ENCODE measurements around the gene CYP4F22. TPM values are rescaled to one million over a fixed set of nuclear protein-coding genes. Genes with fewer than 3 reads are reported as not detected.
"Not testable (repeated sequence)": the region's sequence is repeated elsewhere in the genome, so short reads cannot be mapped to it uniquely, and the experiment has no call there.

CYP4F22 gene
- total RNA-seq, 4 donors from 2014 or later = not detected

DNA sequence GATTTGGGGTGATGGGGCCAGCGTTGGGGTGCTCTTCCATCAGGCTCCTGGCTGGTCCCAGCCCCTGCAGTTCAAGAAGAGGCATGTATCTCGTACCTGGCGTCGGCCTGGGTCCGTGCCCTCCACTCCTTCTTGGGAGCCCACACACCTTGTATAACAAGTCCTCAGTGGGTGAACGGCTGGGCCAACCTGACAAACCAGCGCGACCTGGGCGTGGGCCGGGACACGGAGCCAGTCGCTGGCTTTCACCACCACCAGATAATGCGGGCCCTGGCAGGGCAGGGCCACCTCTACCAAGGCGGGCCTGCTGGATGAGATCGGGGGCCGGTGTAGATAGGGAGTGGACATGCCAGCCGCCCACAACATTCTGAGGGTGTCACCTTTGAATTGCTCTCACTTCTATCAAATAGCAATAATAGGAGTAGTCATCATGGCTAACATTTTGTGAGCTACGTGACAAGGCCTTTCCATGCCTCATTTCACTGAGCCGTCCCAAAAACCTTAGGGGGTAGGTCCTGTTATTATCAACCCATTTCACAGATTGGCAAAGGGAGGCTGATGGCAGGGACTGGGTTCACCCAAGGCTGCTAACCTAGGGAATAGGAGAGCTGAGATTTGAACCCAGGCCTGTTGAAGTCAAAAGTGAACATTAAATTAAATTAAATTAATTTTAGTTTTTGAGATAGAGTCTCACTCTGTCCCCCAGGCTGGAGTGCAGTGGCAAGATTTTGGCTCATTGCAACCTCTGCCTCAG is 3.5 kb downstream of the CYP4F22 start:
- no peak for DNase-seq
- H3K36me3 ChIP-seq = no peaks in the 10 kb centered on the region
- intact Hi-C loops (cut with DNase I; ENCODE audit: low total_unique reads) = no loop called here
- no peaks in the 10 kb centered on the region for H3K9me3 ChIP-seq
- no peak for TF ChIP-seq POLR2A (IDR thresholded peaks at IDR 0.05)
- TF ChIP-seq, protein P1, sequence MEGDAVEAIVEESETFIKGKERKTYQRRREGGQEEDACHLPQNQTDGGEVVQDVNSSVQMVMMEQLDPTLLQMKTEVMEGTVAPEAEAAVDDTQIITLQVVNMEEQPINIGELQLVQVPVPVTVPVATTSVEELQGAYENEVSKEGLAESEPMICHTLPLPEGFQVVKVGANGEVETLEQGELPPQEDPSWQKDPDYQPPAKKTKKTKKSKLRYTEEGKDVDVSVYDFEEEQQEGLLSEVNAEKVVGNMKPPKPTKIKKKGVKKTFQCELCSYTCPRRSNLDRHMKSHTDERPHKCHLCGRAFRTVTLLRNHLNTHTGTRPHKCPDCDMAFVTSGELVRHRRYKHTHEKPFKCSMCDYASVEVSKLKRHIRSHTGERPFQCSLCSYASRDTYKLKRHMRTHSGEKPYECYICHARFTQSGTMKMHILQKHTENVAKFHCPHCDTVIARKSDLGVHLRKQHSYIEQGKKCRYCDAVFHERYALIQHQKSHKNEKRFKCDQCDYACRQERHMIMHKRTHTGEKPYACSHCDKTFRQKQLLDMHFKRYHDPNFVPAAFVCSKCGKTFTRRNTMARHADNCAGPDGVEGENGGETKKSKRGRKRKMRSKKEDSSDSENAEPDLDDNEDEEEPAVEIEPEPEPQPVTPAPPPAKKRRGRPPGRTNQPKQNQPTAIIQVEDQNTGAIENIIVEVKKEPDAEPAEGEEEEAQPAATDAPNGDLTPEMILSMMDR (IDR thresholded peaks at IDR 0.05) = no peak
- peaks cover 0 to 4% of the 10 kb centered on the region in 2 donors for H3K4me1 ChIP-seq
- no peak overlapping the region for H3K27ac ChIP-seq
- no peak overlapping the region for H3K4me3 ChIP-seq
- no peaks in the 10 kb centered on the region for H3K27me3 ChIP-seq

DNA sequence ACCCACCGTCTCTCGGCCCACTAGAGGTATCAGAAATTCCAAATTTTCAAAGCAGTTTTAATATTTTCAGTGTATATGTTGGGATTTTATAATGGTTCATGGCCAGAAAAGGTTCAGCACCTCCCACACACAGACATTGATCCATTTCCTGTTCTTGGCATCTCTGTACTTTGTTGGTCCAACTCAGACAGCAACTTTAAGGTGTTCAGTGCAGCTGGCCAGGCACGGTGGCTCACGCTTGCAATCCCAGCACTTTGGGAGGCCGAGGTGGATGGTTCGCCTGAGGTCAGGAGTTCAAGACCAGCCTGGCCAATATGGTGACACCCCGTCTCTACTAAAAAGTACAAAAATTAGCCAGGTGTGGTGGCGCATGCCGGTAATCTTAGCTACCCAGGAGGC is 6.9 kb downstream of the CYP4F22 start:
- DNase-seq; H3K27ac ChIP-seq; intact Hi-C loops (cut with DNase I; ENCODE audit: low total_unique reads); H3K4me1 ChIP-seq; H3K9me3 ChIP-seq; H3K36me3 ChIP-seq; H3K27me3 ChIP-seq; H3K4me3 ChIP-seq: not testable (repeated sequence)

DNA sequence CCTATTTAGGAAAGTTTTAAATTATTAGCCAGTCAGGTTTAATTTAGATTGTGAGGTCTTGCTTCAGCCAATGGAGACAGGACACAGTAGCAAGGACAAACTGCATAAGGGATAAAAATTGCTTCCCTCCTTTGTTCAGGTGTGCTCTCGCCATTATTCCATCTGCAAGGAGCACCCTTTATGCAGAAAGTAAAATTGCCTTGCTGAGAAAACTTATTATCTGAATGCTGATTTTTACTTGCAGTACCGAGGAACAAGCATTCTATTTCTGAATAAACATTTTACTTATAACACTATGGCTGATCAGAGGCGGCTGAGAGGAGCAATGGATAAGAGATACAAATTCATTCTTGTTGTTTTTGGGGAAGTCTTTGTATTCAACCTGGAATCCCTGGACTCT is 8.0 kb downstream of the CYP4F22 start:
- H3K4me1 ChIP-seq = no peaks in the 10 kb centered on the region
- TF ChIP-seq POLR2A (IDR thresholded peaks at IDR 0.05) = no peak
- no peaks in the 10 kb centered on the region for H3K36me3 ChIP-seq
- intact Hi-C loops (cut with DNase I; ENCODE audit: low total_unique reads) = no loop called here
- no peak for DNase-seq
- H3K27me3 ChIP-seq = no peaks in the 10 kb centered on the region
- no peak overlapping the region for H3K27ac ChIP-seq
- no peaks in the 10 kb centered on the region for H3K9me3 ChIP-seq
- no peak overlapping the region for H3K4me3 ChIP-seq

DNA sequence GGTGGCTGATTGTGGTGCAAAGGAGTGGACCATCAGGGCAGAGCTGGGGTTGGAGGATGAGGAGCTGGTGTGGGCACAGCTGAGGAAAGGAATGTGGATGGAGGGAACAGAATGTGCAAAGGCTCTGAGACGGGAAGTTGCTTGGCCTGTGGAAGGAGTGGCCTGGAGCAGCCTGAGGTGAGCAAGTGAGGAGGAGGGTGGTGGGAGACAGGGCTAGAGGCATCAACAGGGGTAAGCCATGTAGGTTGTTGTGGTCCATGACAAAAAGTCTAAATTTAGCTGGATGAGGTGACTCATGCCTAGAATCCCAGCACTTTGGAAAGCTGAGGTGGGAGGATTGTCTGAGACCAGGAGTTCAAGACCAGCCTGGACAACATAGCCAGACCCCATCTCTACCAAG is 9.5 kb downstream of the CYP4F22 start:
- H3K36me3 ChIP-seq = no peaks in the 10 kb centered on the region
- H3K9me3 ChIP-seq = no peaks in the 10 kb centered on the region
- no peaks in the 10 kb centered on the region for H3K4me1 ChIP-seq
- no peaks in the 10 kb centered on the region for H3K27me3 ChIP-seq
- no peak overlapping the region for H3K4me3 ChIP-seq
- TF ChIP-seq, protein P1 (IDR thresholded peaks at IDR 0.05) = no peak
- no peak for TF ChIP-seq POLR2A (IDR thresholded peaks at IDR 0.05)
- intact Hi-C loops (cut with DNase I; ENCODE audit: low total_unique reads) = no loop called here
- no peak for DNase-seq
- H3K27ac ChIP-seq = no peak overlapping the region

DNA sequence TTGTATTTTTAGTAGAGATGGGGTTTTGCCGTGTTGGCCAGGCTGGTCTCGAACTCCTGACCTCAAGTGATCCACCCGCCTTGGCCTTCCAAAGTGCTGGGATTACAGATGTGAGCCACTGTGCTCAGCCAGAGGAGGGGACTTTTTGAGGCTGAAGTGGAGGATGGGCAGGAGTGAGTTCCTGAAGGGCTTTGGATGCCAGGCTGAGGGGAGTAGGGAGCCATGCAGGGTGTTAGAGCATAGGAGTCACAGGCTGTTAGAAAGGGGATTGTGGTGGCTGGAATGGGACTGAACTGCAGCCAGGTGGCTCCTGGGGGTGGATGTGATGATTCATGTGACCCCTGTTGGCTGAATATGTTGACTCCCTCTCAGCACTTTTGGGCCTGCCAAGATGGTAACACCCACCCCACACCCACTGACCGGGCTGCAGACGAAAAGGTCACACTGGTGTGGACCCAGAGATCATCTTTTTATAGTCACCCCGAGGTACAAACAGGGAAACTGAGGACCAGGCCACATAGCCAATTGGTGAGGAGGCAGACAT is 11.2 kb downstream of the CYP4F22 start:
- no peak for DNase-seq
- intact Hi-C loops (cut with DNase I; ENCODE audit: low total_unique reads) = no loop called here
- Histone ChIP-seq H3K9me3 (no peaks in the 10 kb centered on the region), H3K4me3 (no peak overlapping the region), H3K36me3 (no peaks in the 10 kb centered on the region), H3K27me3 (no peaks in the 10 kb centered on the region), H3K4me1 (no peaks in the 10 kb centered on the region), H3K27ac (no peak overlapping the region)
- TF ChIP-seq, protein P1 (IDR thresholded peaks at IDR 0.05) = no peak
- TF ChIP-seq POLR2A (IDR thresholded peaks at IDR 0.05) = no peak

DNA sequence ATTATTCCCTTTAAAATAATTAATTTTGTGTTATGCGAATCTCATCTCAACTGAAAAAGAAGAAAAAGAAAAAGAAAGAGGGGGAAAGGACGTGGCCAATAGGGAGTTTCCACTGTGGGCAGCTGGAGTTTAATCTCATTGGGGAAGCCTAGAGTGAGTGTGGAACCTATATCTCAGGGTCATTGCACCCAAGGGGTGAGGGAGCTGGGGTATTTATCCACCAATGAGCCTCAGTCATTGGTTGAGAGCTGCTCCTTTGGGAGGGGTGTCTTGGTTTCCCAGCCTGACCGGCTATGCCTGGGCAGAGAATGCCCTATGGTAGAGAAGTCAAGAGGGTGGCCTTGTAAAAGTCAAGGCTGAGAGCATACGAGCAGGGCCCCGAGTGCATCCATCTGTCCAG is 16.5 kb downstream of the CYP4F22 start:
- Histone ChIP-seq H3K4me3 (no peak overlapping the region), H3K27me3 (no peaks in the 10 kb centered on the region), H3K27ac (no peak overlapping the region), H3K4me1 (no peaks in the 10 kb centered on the region), H3K36me3 (no peaks in the 10 kb centered on the region), H3K9me3 (no peaks in the 10 kb centered on the region)
- no peak for TF ChIP-seq POLR2A (IDR thresholded peaks at IDR 0.05)
- TF ChIP-seq, protein P1 (IDR thresholded peaks at IDR 0.05) = no peak
- intact Hi-C loops (cut with DNase I; ENCODE audit: low total_unique reads) = no loop called here
- no peak for DNase-seq
